A673 (cell line): ENCODE measurements around the gene CFHR5. TPM values are rescaled to one million over a fixed set of nuclear protein-coding genes. Genes with fewer than 3 reads are reported as not detected.

Experiments used
- BruUV-seq: library from RNA; stranded (reverse); fragments of 400-500 nt; replicated peaks from 2 replicates; lab custom pipeline; 2021; lab: Mats Ljungman, UMichigan
- CTCF ChIA-PET: fragments of 300-600 bp; sonication (Branson Sonifier 250); formaldehyde crosslinking; loops from one replicate; lab custom pipeline; 2022; ENCODE audit warnings: antibody characterized with exemption; lab: Charles Lee
- POLR2A ChIA-PET: fragments of 300-600 bp; sonication (Branson Sonifier 250); formaldehyde crosslinking; loops from one replicate; lab custom pipeline; 2022; ENCODE audit warnings: antibody characterized with exemption; ENCODE audit not compliant: low non-redundant PET; lab: Charles Lee
- DNase-seq: peaks from one replicate; pipeline ENCODE4 v3.0.0-alpha.2; 2015; ENCODE audit warnings: low spot score
- H3K27ac ChIP-seq: fragments of 200-600 bp; sonication (generic); 2 replicates; pipeline ENCODE4 v1.5.1; 2016; ENCODE audit warnings: mixed run types, low read depth, mild to moderate bottlenecking, mixed read lengths, antibody characterized with exemption, low read length; ENCODE audit not compliant: poor library complexity, severe bottlenecking
- H3K27me3 ChIP-seq: fragments of 200-600 bp; sonication (generic); replicated peaks from 2 replicates; pipeline ENCODE4 v1.6.1; 2017; ENCODE audit warnings: mixed run types, low read depth, mild to moderate bottlenecking, mixed read lengths, antibody characterized with exemption, low read length; ENCODE audit not compliant: insufficient read depth, poor library complexity
- H3K36me3 ChIP-seq: fragments of 200-600 bp; sonication (generic); 2 replicates; pipeline ENCODE4 v1.6.1; 2016; ENCODE audit warnings: mixed run types, mild to moderate bottlenecking, mixed read lengths, antibody characterized with exemption, low read length; ENCODE audit not compliant: insufficient read depth, poor library complexity, severe bottlenecking
- H3K4me1 ChIP-seq: fragments of 200-600 bp; sonication (generic); 2 replicates; pipeline ENCODE4 v1.6.1; 2017; ENCODE audit warnings: mixed run types, mild to moderate bottlenecking, mixed read lengths, antibody characterized with exemption, low read length; ENCODE audit not compliant: insufficient read depth, poor library complexity, severe bottlenecking
- H3K4me3 ChIP-seq: fragments of 200-600 bp; sonication (generic); 2 replicates; pipeline ENCODE4 v1.5.1; 2016; ENCODE audit warnings: low read depth, mixed run types, mild to moderate bottlenecking, mixed read lengths, low read length; ENCODE audit not compliant: poor library complexity, severe bottlenecking
- H3K9me3 ChIP-seq: fragments of 200-600 bp; sonication (generic); 2 replicates; pipeline ENCODE4 v1.6.1; 2016; ENCODE audit warnings: mixed run types, low read depth, mild to moderate bottlenecking, mixed read lengths, antibody characterized with exemption, low read length; ENCODE audit not compliant: poor library complexity, severe bottlenecking
- EZH2 ChIP-seq: fragments of 200-600 bp; sonication (generic); IDR thresholded peaks from 2 replicates; pipeline ENCODE4 v1.6.1; 2017; ENCODE audit warnings: borderline replicate concordance, low read depth, mild to moderate bottlenecking, mixed read lengths, antibody characterized with exemption, low read length; ENCODE audit not compliant: poor library complexity, severe bottlenecking
- intact Hi-C: fragments of 100-400 bp; cut with micrococcal nuclease; formaldehyde crosslinking; loops from one replicate; pipeline ENCODE4 v1.10.0; 2022; ENCODE audit not compliant: unreplicated experiment
- total RNA-seq: library from RNA; stranded (reverse); gene quantifications from 2 replicates; pipeline ENCODE4 v1.2.3, GENCODE V29; 2021
- TF ChIP-seq, protein P1 (sequence below): fragments of 300-800, 200-600 bp; sonication (generic); conservative IDR thresholded peaks from 2 replicates; pipeline ENCODE4 v1.5.1; 2017; ENCODE audit warnings: low read depth, mild to moderate bottlenecking, antibody characterized with exemption, low read length, moderate library complexity, mixed read lengths

CFHR5 gene
- total RNA-seq, 1 experiment from 2014 or later = not detected

DNA sequence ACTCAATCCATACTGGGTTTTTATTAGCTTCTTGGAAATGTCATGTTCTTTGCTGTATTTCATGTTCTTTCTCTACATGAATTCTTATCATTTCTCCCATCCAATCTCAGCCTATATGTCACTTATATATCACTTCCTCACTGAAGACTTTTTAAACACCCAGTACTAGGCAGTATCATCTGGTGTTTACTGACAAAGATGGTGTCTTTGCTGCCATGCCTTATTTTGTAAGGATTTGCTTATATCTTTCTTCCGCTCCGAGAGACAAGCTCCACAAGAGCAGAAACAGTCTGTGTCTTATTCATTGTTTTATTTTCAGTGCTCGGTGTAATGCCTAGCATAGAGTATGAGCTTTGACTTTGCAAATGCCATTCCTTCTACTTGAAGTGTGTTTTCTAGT, 59.5 kb downstream of the CFHR5 start:
- Histone ChIP-seq H3K36me3 (no peaks in the 10 kb centered on the region), H3K27me3 (no peaks in the 10 kb centered on the region), H3K27ac (no peak overlapping the region), H3K9me3 (no peaks in the 10 kb centered on the region), H3K4me1 (no peaks in the 10 kb centered on the region), H3K4me3 (no peak overlapping the region)
- BruUV-seq = no TSS peak
- TF ChIP-seq, protein P1, sequence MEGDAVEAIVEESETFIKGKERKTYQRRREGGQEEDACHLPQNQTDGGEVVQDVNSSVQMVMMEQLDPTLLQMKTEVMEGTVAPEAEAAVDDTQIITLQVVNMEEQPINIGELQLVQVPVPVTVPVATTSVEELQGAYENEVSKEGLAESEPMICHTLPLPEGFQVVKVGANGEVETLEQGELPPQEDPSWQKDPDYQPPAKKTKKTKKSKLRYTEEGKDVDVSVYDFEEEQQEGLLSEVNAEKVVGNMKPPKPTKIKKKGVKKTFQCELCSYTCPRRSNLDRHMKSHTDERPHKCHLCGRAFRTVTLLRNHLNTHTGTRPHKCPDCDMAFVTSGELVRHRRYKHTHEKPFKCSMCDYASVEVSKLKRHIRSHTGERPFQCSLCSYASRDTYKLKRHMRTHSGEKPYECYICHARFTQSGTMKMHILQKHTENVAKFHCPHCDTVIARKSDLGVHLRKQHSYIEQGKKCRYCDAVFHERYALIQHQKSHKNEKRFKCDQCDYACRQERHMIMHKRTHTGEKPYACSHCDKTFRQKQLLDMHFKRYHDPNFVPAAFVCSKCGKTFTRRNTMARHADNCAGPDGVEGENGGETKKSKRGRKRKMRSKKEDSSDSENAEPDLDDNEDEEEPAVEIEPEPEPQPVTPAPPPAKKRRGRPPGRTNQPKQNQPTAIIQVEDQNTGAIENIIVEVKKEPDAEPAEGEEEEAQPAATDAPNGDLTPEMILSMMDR = no peak
- no peak for TF ChIP-seq EZH2
- intact Hi-C loops = no loop called here
- POLR2A ChIA-PET = no interaction called here
- no peak for DNase-seq
- CTCF ChIA-PET = no interaction called here

DNA sequence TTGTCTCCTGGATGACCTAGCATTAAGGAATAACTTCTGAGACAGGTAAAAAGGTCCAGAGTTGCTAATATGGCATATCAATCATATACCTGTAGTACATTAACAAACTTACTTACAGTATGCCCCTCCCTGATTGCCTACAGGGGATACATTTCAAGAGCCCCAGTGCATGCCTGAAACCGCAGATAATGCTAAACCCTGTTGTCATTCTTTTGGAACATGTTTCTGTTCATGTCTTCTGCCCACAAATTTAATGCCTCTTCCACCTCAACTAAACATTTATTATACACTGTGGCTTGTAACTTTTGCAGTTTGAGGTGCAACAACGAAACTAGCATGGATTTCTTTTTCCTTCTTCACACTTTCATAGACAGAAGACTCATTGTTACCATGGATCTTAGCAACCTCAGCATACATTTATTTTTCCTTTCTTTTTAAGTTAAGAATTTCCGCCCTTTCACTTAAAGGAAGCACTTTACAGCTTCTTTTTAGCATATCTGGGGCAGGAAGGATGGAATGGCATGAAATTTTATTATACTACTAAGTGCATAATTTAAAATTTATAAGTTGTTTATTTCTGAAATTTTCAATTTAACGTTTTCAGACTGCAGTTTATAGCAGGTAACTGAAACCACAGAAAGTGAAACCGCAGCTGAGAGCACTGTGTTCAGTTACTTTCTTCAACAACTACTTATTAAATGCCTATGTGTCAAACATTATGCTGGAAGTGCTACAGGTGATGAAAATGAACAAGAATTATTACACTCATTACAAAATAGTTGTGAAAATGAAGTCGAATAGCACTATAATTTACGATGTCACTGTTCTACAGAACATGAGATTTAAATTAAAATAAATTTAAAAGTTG, 64.4 kb downstream of the CFHR5 start:
- POLR2A ChIA-PET = no interaction called here
- CTCF ChIA-PET = no interaction called here

DNA sequence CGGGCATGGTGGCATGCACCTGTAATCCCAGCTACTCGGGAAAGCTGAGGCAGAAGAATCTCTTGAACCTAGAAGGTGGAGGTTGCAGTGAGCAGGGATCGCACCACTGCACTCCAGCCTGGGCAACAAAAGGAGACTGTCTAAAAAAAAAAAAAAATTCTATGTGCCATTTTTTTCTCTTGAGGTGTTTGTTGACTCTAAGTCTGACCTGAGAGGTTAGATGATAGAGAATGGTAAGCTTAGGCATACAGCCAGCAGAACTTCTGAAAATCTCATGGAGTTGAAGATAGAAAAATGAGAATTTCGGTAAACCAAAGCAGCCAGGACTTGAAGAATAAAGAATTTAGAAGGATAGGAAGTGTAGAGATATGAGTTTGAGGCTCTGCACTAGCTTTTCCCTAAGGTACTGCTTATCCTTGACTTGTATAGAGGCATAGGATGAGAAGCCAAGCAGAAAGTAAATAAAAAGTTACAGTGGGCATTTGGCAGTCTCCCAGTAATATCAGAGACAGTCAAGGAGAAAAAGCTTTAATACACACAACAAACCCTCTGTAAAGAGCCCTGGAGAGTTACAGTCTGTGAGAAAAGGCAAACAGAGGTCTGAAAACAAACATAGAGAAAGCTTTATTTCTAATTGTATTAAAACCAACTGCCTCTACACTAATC, 65.5 kb downstream of the CFHR5 start:
- H3K9me3 ChIP-seq = no peaks in the 10 kb centered on the region
- H3K4me1 ChIP-seq = no peaks in the 10 kb centered on the region
- ChIA-PET POLR2A (no interaction called here), CTCF (no interaction called here)
- no TSS peak for BruUV-seq
- no peak overlapping the region for H3K27ac ChIP-seq
- no peaks in the 10 kb centered on the region for H3K27me3 ChIP-seq
- intact Hi-C loops = no loop called here
- no peak for DNase-seq
- H3K4me3 ChIP-seq = no peak overlapping the region
- H3K36me3 ChIP-seq = no peaks in the 10 kb centered on the region
- TF ChIP-seq, protein P1 = no peak
- no peak for TF ChIP-seq EZH2

More for the DNA sequence above, 64.4 kb downstream of the CFHR5 start:
- no peaks in the 10 kb centered on the region for H3K36me3 ChIP-seq
- no TSS peak for BruUV-seq
- H3K4me3 ChIP-seq = no peak overlapping the region
- no peak for DNase-seq
- intact Hi-C loops = no loop called here
- H3K4me1 ChIP-seq = no peaks in the 10 kb centered on the region
- H3K9me3 ChIP-seq = no peaks in the 10 kb centered on the region
- no peaks in the 10 kb centered on the region for H3K27me3 ChIP-seq
- no peak for TF ChIP-seq EZH2
- TF ChIP-seq, protein P1 = no peak
- no peak overlapping the region for H3K27ac ChIP-seq
